ENCODE measurements around the gene ATP10D. TPM values are rescaled to one million over a fixed set of nuclear protein-coding genes. Genes with fewer than 3 reads are reported as not detected.

Gene ATP10D
- total RNA-seq, 4 donors from 2014 or later: 32.4 to 65.6 (median 39.3) TPM

GRCh38 chr4:47488706-47489105, 3.6 kb downstream of the ATP10D start:
- WGBS, 2 donors: 46 to 65% methylated on average over 3 of the region's 3 CpGs
- H3K4me3 ChIP-seq (ENCODE audit: low read depth, poor library complexity, severe bottlenecking): no peak overlapping the region
- no peak for DNase-seq (ENCODE audit: low spot score in 2 of 2)
- TF ChIP-seq CTCF (IDR thresholded peaks at IDR 0.05): no peak
- TF ChIP-seq POLR2A (IDR thresholded peaks at IDR 0.05): no peak
- intact Hi-C loops (cut with DNase I; ENCODE audit: low total_unique reads): no loop called here

GRCh38 chr4:47490550-47490949, 5.5 kb downstream of the ATP10D start:
- DNase-seq (ENCODE audit: low spot score in 2 of 2): no peak
- H3K4me3 ChIP-seq (ENCODE audit: low read depth, poor library complexity, severe bottlenecking): no peak overlapping the region
- WGBS, 2 donors: 55 to 77% methylated on average over 4 of the region's 4 CpGs
- TF ChIP-seq CTCF (IDR thresholded peaks at IDR 0.05): no peak
- TF ChIP-seq POLR2A (IDR thresholded peaks at IDR 0.05): no peak
- intact Hi-C loops (cut with DNase I; ENCODE audit: low total_unique reads): no loop called here

- H3K4me3 ChIP-seq (ENCODE audit: low read depth, poor library complexity, severe bottlenecking): no peak overlapping the region
- WGBS, 2 donors: 83 to 91% methylated on average over 3 of the region's 3 CpGs
- DNase-seq (ENCODE audit: low spot score in 2 of 2): no peak
- TF ChIP-seq POLR2A (IDR thresholded peaks at IDR 0.05) (no peak), CTCF (IDR thresholded peaks at IDR 0.05) (no peak)
- intact Hi-C loops (cut with DNase I; ENCODE audit: low total_unique reads): no loop called here
Measured at GRCh38 chr4:47493238-47494123, 8.4 kb downstream of the ATP10D start.

- intact Hi-C loops (cut with DNase I; ENCODE audit: low total_unique reads): no loop called here
- H3K4me3 ChIP-seq (ENCODE audit: low read depth, poor library complexity, severe bottlenecking): no peak overlapping the region
- TF ChIP-seq CTCF (IDR thresholded peaks at IDR 0.05): no peak
- no peak for TF ChIP-seq POLR2A (IDR thresholded peaks at IDR 0.05)
- no peak for DNase-seq (ENCODE audit: low spot score in 2 of 2)
- 49% methylated on average over 4 of the region's 4 CpGs for WGBS, 2 donors
Measured at GRCh38 chr4:47494124-47494430, 9.0 kb downstream of the ATP10D start.

GRCh38 chr4:47498899-47499298, 13.8 kb downstream of the ATP10D start:
- WGBS, 2 donors: 68 to 73% methylated on average over 6 of the region's 6 CpGs
- no peak for DNase-seq (ENCODE audit: low spot score in 2 of 2)
- TF ChIP-seq CTCF (IDR thresholded peaks at IDR 0.05) (no peak), POLR2A (IDR thresholded peaks at IDR 0.05) (no peak)
- intact Hi-C loops (cut with DNase I; ENCODE audit: low total_unique reads): no loop called here
- H3K4me3 ChIP-seq (ENCODE audit: low read depth, poor library complexity, severe bottlenecking): no peak overlapping the region

- intact Hi-C loops (cut with DNase I; ENCODE audit: low total_unique reads): loop anchor here (10.0 kb wide), 1 partner anchor 55 kb away; no protein-coding TSS in a partner anchor
- H3K4me3 ChIP-seq (ENCODE audit: low read depth, poor library complexity, severe bottlenecking): no peak overlapping the region
- 49 to 64% methylated on average over 2 of the region's 2 CpGs for WGBS, 2 donors
- DNase-seq (ENCODE audit: low spot score in 2 of 2): no peak
- no peak for TF ChIP-seq CTCF (IDR thresholded peaks at IDR 0.05)
- TF ChIP-seq POLR2A (IDR thresholded peaks at IDR 0.05): no peak
Measured at GRCh38 chr4:47499700-47500099, 14.6 kb downstream of the ATP10D start.

Data from lower leg skin (tissue), 4 donors.